IMR-90 (cell line): ENCODE measurements around the gene KRTAP6-2. TPM values are rescaled to one million over a fixed set of nuclear protein-coding genes. Genes with fewer than 3 reads are reported as not detected.

Source experiments
- ATAC-seq: fragments of 200-7000 bp; cut with Tn5 transposase; 2 replicates; pipeline ENCODE4 v1.9.1; 2020; ENCODE audit warnings: low read depth, mild to moderate bottlenecking, moderate library complexity
- BruUV-seq: library from RNA; stranded (reverse); fragments of 400-500 nt; replicated peaks from 2 replicates; lab custom pipeline; 2021; lab: Mats Ljungman, UMichigan
- CTCF ChIA-PET: fragments of 300-600 bp; formaldehyde crosslinking; extraction: SDS; loops from one replicate; lab custom pipeline; 2021; ENCODE audit warnings: antibody characterized with exemption; lab: Yijun Ruan, JAX
- POLR2A ChIA-PET: fragments of 300-600 bp; sonication (Branson Sonifier 250); formaldehyde crosslinking; loops from one replicate; lab custom pipeline; 2022; ENCODE audit warnings: antibody characterized with exemption; ENCODE audit not compliant: unreplicated experiment; lab: Charles Lee
- DNase-seq: peaks from one replicate; pipeline ENCODE4 v3.0.0; 2013
- H2AFZ ChIP-seq: replicated peaks from 2 replicates; pipeline ENCODE3; 2013; ENCODE audit warnings: low read length, mild to moderate bottlenecking; ENCODE audit not compliant: poor library complexity
- H2AK5ac ChIP-seq: 2 replicates; pipeline ENCODE4 v1.6.1; 2013; ENCODE audit warnings: low read depth, low read length, inconsistent platforms
- H2AK9ac ChIP-seq: replicated peaks from 2 replicates; pipeline ENCODE3; 2013; ENCODE audit warnings: mild to moderate bottlenecking, low read depth, low read length, moderate library complexity; ENCODE audit not compliant: poor library complexity
- H2BK120ac ChIP-seq: 2 replicates; pipeline ENCODE4 v1.6.1; 2013; ENCODE audit warnings: low read depth, low read length, inconsistent platforms
- H2BK15ac ChIP-seq: 3 replicates; pipeline ENCODE4 v1.6.1; 2013; ENCODE audit warnings: low read depth, low read length, inconsistent platforms
- H2BK20ac ChIP-seq: 2 replicates; pipeline ENCODE4 v1.6.1; 2013; ENCODE audit warnings: low read depth, mild to moderate bottlenecking, inconsistent platforms, low read length, moderate library complexity
- H2BK5ac ChIP-seq: 2 replicates; pipeline ENCODE4 v1.6.1; 2013; ENCODE audit warnings: mild to moderate bottlenecking, low read depth, low read length, inconsistent platforms; ENCODE audit not compliant: poor library complexity, severe bottlenecking
- H3K14ac ChIP-seq: replicated peaks from 2 replicates; pipeline ENCODE4 v1.6.1; 2013; ENCODE audit warnings: low read depth, low read length, inconsistent platforms
- H3K18ac ChIP-seq: 2 replicates; pipeline ENCODE4 v1.6.1; 2013; ENCODE audit warnings: low read depth, low read length, control low read depth
- H3K23ac ChIP-seq: 2 replicates; pipeline ENCODE4 v1.6.1; 2013; ENCODE audit warnings: low read depth, low read length, inconsistent platforms
- H3K27ac ChIP-seq: 2 replicates; pipeline ENCODE4 v1.5.1; 2013; ENCODE audit warnings: mild to moderate bottlenecking, control low read depth, low read length; ENCODE audit not compliant: insufficient read depth
- H3K27me3 ChIP-seq: 2 replicates; pipeline ENCODE4 v1.6.1; 2013; ENCODE audit warnings: low read length; ENCODE audit not compliant: control insufficient read depth, insufficient read depth
- H3K36me3 ChIP-seq: 2 replicates; pipeline ENCODE4 v1.6.1; 2013; ENCODE audit warnings: low read length, mixed read lengths; ENCODE audit not compliant: control insufficient read depth, insufficient read depth
- H3K4ac ChIP-seq: 2 replicates; pipeline ENCODE4 v1.6.1; 2013; ENCODE audit warnings: low read depth, low read length, inconsistent platforms
- H3K4me1 ChIP-seq: 2 replicates; pipeline ENCODE4 v1.6.1; 2013; ENCODE audit warnings: low read length, mixed read lengths; ENCODE audit not compliant: control insufficient read depth, insufficient read depth
- H3K4me2 ChIP-seq: 2 replicates; pipeline ENCODE4 v1.6.1; 2013; ENCODE audit warnings: low read depth, mild to moderate bottlenecking, control low read depth, low read length, moderate library complexity
- H3K4me3 ChIP-seq: 2 replicates; pipeline ENCODE4 v1.5.1; 2013; ENCODE audit warnings: low read depth, mild to moderate bottlenecking, control low read depth, low read length, moderate library complexity; ENCODE audit not compliant: insufficient read depth
- H3K56ac ChIP-seq: 2 replicates; pipeline ENCODE4 v1.6.1; 2013; ENCODE audit warnings: low read length, inconsistent platforms; ENCODE audit not compliant: insufficient read depth; ENCODE audit errors: extremely low read depth
- H3K79me1 ChIP-seq, 2 experiments: 2 replicates each; pipeline ENCODE4 v1.6.1; 2013; ENCODE audit warnings: low read length in 2 of 2, inconsistent platforms in 1 of 2, low read depth in 1 of 2
- H3K9ac ChIP-seq: 2 replicates; pipeline ENCODE4 v1.6.1; 2013; ENCODE audit warnings: low read depth, low read length, control low read depth
- H3K9me1 ChIP-seq: 2 replicates; pipeline ENCODE4 v1.6.1; 2013; ENCODE audit warnings: low read length, inconsistent platforms; ENCODE audit not compliant: insufficient read depth
- H3K9me3 ChIP-seq: 2 replicates; pipeline ENCODE4 v1.6.1; 2013; ENCODE audit warnings: low read length; ENCODE audit not compliant: control insufficient read depth, insufficient read depth
- H4K20me1 ChIP-seq: 2 replicates; pipeline ENCODE4 v1.6.1; 2013; ENCODE audit warnings: low read length, inconsistent platforms; ENCODE audit not compliant: insufficient read depth
- H4K5ac ChIP-seq: 2 replicates; pipeline ENCODE4 v1.6.1; 2013; ENCODE audit warnings: mild to moderate bottlenecking, low read depth, low read length, control low read depth
- H4K8ac ChIP-seq, 2 experiments: 2 replicates each; pipeline ENCODE4 v1.6.1; 2013; ENCODE audit warnings: low read depth in 2 of 2, low read length in 2 of 2, control low read depth in 1 of 2, inconsistent platforms in 1 of 2
- H4K91ac ChIP-seq: 2 replicates; pipeline ENCODE4 v1.6.1; 2013; ENCODE audit warnings: low read depth, low read length, inconsistent platforms; ENCODE audit not compliant: insufficient read depth
- BHLHE40 ChIP-seq: fragments of 150-350 bp; IDR thresholded peaks from 2 replicates; pipeline ENCODE4 v1.6.1; 2016; ENCODE audit warnings: mild to moderate bottlenecking, low read depth, low read length
- CEBPB ChIP-seq: IDR thresholded peaks from 2 replicates; pipeline ENCODE4 v1.6.1; 2012; ENCODE audit warnings: low read depth, low read length, improper control_type of control experiment
- CHD1 ChIP-seq: IDR thresholded peaks from 2 replicates; pipeline ENCODE4 v1.6.1; 2012; ENCODE audit warnings: low read depth, low read length, improper control_type of control experiment
- CTCF ChIP-seq: conservative IDR thresholded peaks from 2 replicates; pipeline ENCODE4 v1.5.1; 2012; ENCODE audit warnings: mild to moderate bottlenecking, low read depth, low read length, improper control_type of control experiment
- ELK1 ChIP-seq: fragments of 150-350 bp; IDR thresholded peaks from 2 replicates; pipeline ENCODE4 v1.6.1; 2016; ENCODE audit warnings: low read depth, mild to moderate bottlenecking, low read length, moderate library complexity, borderline replicate concordance
- FOS ChIP-seq: fragments of 150-350 bp; IDR thresholded peaks from 2 replicates; pipeline ENCODE4 v1.6.1; 2016; ENCODE audit warnings: low read depth, low read length
- MAFK ChIP-seq: IDR thresholded peaks from 2 replicates; pipeline ENCODE4 v1.6.1; 2012; ENCODE audit warnings: low read depth, low read length, improper control_type of control experiment
- MAZ ChIP-seq: IDR thresholded peaks from 2 replicates; pipeline ENCODE4 v1.6.1; 2012; ENCODE audit warnings: low read depth, mild to moderate bottlenecking, low read length, improper control_type of control experiment, moderate library complexity, borderline replicate concordance
- MXI1 ChIP-seq: IDR thresholded peaks from 2 replicates; pipeline ENCODE4 v1.6.1; 2012; ENCODE audit warnings: low read depth, mild to moderate bottlenecking, low read length, moderate library complexity, borderline replicate concordance
- NFE2L2 ChIP-seq: fragments of 150-350 bp; IDR thresholded peaks from 2 replicates; pipeline ENCODE4 v1.6.1; 2016; ENCODE audit warnings: low read depth, mild to moderate bottlenecking, low read length
- POLR2A ChIP-seq: IDR thresholded peaks from 2 replicates; pipeline ENCODE4 v1.6.1; 2012; ENCODE audit warnings: mild to moderate bottlenecking, low read depth, low read length
- RAD21 ChIP-seq: IDR thresholded peaks from 2 replicates; pipeline ENCODE4 v1.6.1; 2012; ENCODE audit warnings: low read length, improper control_type of control experiment
- RFX5 ChIP-seq: IDR thresholded peaks from 2 replicates; pipeline ENCODE4 v1.8.0; 2012; ENCODE audit warnings: low read depth, mild to moderate bottlenecking, low read length, moderate library complexity
- SMC3 ChIP-seq: fragments of 150-350 bp; IDR thresholded peaks from 2 replicates; pipeline ENCODE4 v1.6.1; 2016; ENCODE audit warnings: low read depth, mild to moderate bottlenecking, antibody characterized with exemption, low read length, moderate library complexity
- USF2 ChIP-seq: fragments of 150-350 bp; IDR thresholded peaks from 2 replicates; pipeline ENCODE4 v1.6.1; 2017; ENCODE audit warnings: mild to moderate bottlenecking, antibody characterized with exemption, low read length, low read depth
- WGBS, 2 experiments: methylation state at CpG; one replicate each; pipeline versions ENCODE4 v1.1.5 to v1.1.7; 2013; ENCODE audit warnings: missing lambda C conversion rate in 2 of 2; ENCODE audit not compliant: insufficient read length in 1 of 2; ENCODE audit errors: extremely low coverage in 2 of 2; 5-methylcytosine and 5-hydroxymethylcytosine counted together
- dilution Hi-C: fragments of 300-500 bp; cut with HindIII; formaldehyde crosslinking; loops from one replicate; pipeline ENCODE4 v1.14.3; 2018; ENCODE audit warnings: low sequenced_read_pairs; ENCODE audit not compliant: unreplicated experiment
- in situ Hi-C: fragments of 300-500 bp; cut with MboI; formaldehyde crosslinking; loops from 3 replicates; pipeline ENCODE4 v1.14.3; 2019; ENCODE audit warnings: low sequenced_read_pairs, inconsistent platforms, mixed read lengths
- intact Hi-C: fragments of 100-400 bp; cut with micrococcal nuclease; formaldehyde crosslinking; loops from 2 replicates; pipeline ENCODE4 v1.10.0; 2022
- polyA plus RNA-seq, 3 experiments: library from polyadenylated mRNA; depleted of rRNA; stranded (reverse); fragments of >200 nt; gene quantifications; 2 replicates each; pipeline ENCODE4 v1.2.3, GENCODE V29; 2012; ENCODE audit warnings: low replicate concordance in 1 of 3
- total RNA-seq: library from RNA; depleted of rRNA; stranded (reverse); fragments of >200 nt; gene quantifications from 2 replicates; pipeline ENCODE4 v1.2.3, GENCODE V29; 2012

KRTAP6-2 gene
- total and polyA plus RNA-seq, 2 of the 4 experiments (the other 2 are of a cell fraction): not detected

GRCh38 chr21:30561264-30561895, 37.3 kb downstream of the KRTAP6-2 start, which contains the start of gene KRTAP19-7:
Gene KRTAP19-7 (minus strand): TSS chr21:30561314. CDS start chr21:30561289, 25 bp downstream.
- in situ Hi-C loops (no loop called here), intact Hi-C loops (no loop called here), dilution Hi-C loops (no loop called here)
- H3K36me3 ChIP-seq: no peaks in the 10 kb centered on the region
- H3K23ac ChIP-seq: no peak within 1 kb of the TSS
- no peak within 1 kb of the TSS for H2BK15ac ChIP-seq
- no peak within 1 kb of the TSS for H2BK20ac ChIP-seq
- ATAC-seq (no peak), DNase-seq (no peak)
- CTCF ChIA-PET: no interaction called here
- H3K56ac ChIP-seq: no peak within 1 kb of the TSS
- no peaks in the 10 kb centered on the region for H3K9me1 ChIP-seq
- no peaks in the 10 kb centered on the region for H3K4me1 ChIP-seq
- no peaks in the 10 kb centered on the region for H4K20me1 ChIP-seq
- H3K4me3 ChIP-seq: no peak within 1 kb of the TSS
- H3K14ac ChIP-seq: no peak within 1 kb of the TSS
- no peak within 1 kb of the TSS for H3K27ac ChIP-seq
- H2BK5ac ChIP-seq: no peak within 1 kb of the TSS
- WGBS, 2 experiments: no CpG with 5 or more reads among the region's 2 CpGs
- no peak within 1 kb of the TSS for H2AK5ac ChIP-seq
- H3K4ac ChIP-seq: no peak within 1 kb of the TSS
- H2BK120ac ChIP-seq: no peak within 1 kb of the TSS
- TF ChIP-seq MAFK: no peak
- TF ChIP-seq USF2: no peak
- no peak for TF ChIP-seq NFE2L2
- TF ChIP-seq SMC3: no peak
- TF ChIP-seq POLR2A: no peak
- TF ChIP-seq FOS: no peak
- TF ChIP-seq CEBPB: no peak
- TF ChIP-seq RFX5: no peak
- TF ChIP-seq CHD1: no peak
- TF ChIP-seq MAZ: no peak
- no peak for TF ChIP-seq MXI1
- TF ChIP-seq RAD21: no peak
- TF ChIP-seq CTCF: no peak
- no peak for TF ChIP-seq BHLHE40
- no peak for TF ChIP-seq ELK1
- POLR2A ChIA-PET: no interaction called here
- no peaks in the 10 kb centered on the region for H3K27me3 ChIP-seq
- no TSS peak for BruUV-seq
- peaks cover 4% of the 10 kb centered on the region; the same call in 1 of the 2 replicates for H3K9me3 ChIP-seq
- no peak within 1 kb of the TSS for H3K4me2 ChIP-seq
- no peak within 1 kb of the TSS for H4K5ac ChIP-seq
- no peak within 1 kb of the TSS for H3K9ac ChIP-seq
- no peak within 1 kb of the TSS for H4K91ac ChIP-seq
- no peaks in the 10 kb centered on the region for H3K79me1 ChIP-seq
- no peak within 1 kb of the TSS for H3K18ac ChIP-seq
- no peak within 1 kb of the TSS for H2AFZ ChIP-seq
- H2AK9ac ChIP-seq: no peak within 1 kb of the TSS
- H4K8ac ChIP-seq: no peak within 1 kb of the TSS
